HG02678 (cell line): Measurements from ENCODE around the gene TSPAN13.
"Not testable (repeated sequence)": the region's sequence is repeated elsewhere in the genome, so short reads cannot be mapped to it uniquely, and the experiment has no call there.

ENCODE experiments used
- ATAC-seq: cut with Tn5 transposase; IDR thresholded peaks from one replicate; pipeline ENCODE4 v1.9.1; 2021; ENCODE audit warnings: mild to moderate bottlenecking, moderate library complexity; ENCODE audit not compliant: unreplicated experiment

TSPAN13 gene

GRCh38 chr7:16740623-16740953 lies 13.0 kb upstream of the TSPAN13 start:
- no peak for ATAC-seq

GRCh38 chr7:16740996-16741395 lies 12.6 kb upstream of the TSPAN13 start:
- ATAC-seq: no peak

- ATAC-seq: no peak
Measured at GRCh38 chr7:16741676-16742075, 11.9 kb upstream of the TSPAN13 start.

GRCh38 chr7:16742547-16742946 lies 11.0 kb upstream of the TSPAN13 start:
- no peak for ATAC-seq

GRCh38 chr7:16743236-16743635 lies 10.3 kb upstream of the TSPAN13 start:
- ATAC-seq: no peak

GRCh38 chr7:16744518-16745250 lies 8.9 kb upstream of the TSPAN13 start:
- no peak for ATAC-seq

GRCh38 chr7:16745645-16746044 lies 7.9 kb upstream of the TSPAN13 start:
- ATAC-seq: no peak

GRCh38 chr7:16747102-16747501 lies 6.5 kb upstream of the TSPAN13 start:
- no peak for ATAC-seq

GRCh38 chr7:16753932-16754855 lies 639 bp downstream of the TSPAN13 start:
- peak; percentile 28 for ATAC-seq

- ATAC-seq: no peak
Measured at GRCh38 chr7:16754856-16755317, 1.3 kb downstream of the TSPAN13 start.

- no peak for ATAC-seq
Measured at GRCh38 chr7:16755397-16755796, 1.8 kb downstream of the TSPAN13 start.

GRCh38 chr7:16758036-16758435 lies 4.5 kb downstream of the TSPAN13 start:
- ATAC-seq: no peak

GRCh38 chr7:16758631-16759611 lies 5.4 kb downstream of the TSPAN13 start:
- ATAC-seq: no peak

GRCh38 chr7:16759840-16760239 lies 6.3 kb downstream of the TSPAN13 start:
- ATAC-seq: no peak

- no peak for ATAC-seq
Measured at GRCh38 chr7:16762177-16762576, 8.6 kb downstream of the TSPAN13 start.

- no peak for ATAC-seq
Measured at GRCh38 chr7:16764942-16765341, 11.4 kb downstream of the TSPAN13 start.

GRCh38 chr7:16765436-16765859 lies 11.9 kb downstream of the TSPAN13 start:
- ATAC-seq: no peak

GRCh38 chr7:16769994-16770393 lies 16.4 kb downstream of the TSPAN13 start:
- ATAC-seq: not testable (repeated sequence)

- ATAC-seq: no peak
Measured at GRCh38 chr7:16770657-16771329, 17.2 kb downstream of the TSPAN13 start.

GRCh38 chr7:16773326-16773725 lies 19.8 kb downstream of the TSPAN13 start:
- no peak for ATAC-seq
